ENCODE results near the gene BMP10. TPM values are rescaled to one million over a fixed set of nuclear protein-coding genes. Genes with fewer than 3 reads are reported as not detected.
A peak's percentile ranks its signal among the peaks of the same experiment; 100 is the strongest.

The BMP10 gene
- total RNA-seq, 1 donor from 2014 or later: 0.19 TPM

DNA sequence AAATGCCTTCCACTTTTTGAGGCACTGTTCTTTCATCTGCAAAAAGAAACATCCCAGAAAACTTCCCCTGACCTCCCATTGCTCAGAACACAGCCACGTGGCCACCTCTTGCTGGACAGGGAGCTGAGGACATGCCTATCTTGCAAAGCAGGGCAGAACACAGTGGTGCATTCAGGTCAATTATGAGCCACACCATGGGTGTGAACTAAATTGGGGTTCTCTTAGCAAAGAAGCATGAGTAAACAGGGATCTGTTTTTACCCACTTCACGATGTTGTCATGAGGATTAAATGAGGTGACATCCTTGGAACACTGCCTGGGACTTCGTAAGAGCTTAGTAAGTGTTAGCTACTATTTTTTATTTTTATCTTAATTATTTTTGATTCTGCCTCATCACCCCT, 25.1 kb downstream of the BMP10 start:
- peaks cover 94% of the 10 kb centered on the region for H3K27me3 ChIP-seq (ENCODE audit: low read depth)
- H3K4me1 ChIP-seq: peaks cover 5% of the 10 kb centered on the region
- intact Hi-C loops (cut with micrococcal nuclease): no loop called here
- H3K9me3 ChIP-seq (replicated peaks): no peaks in the 10 kb centered on the region
- no peak overlapping the region for H3K27ac ChIP-seq (replicated peaks)
- H3K4me3 ChIP-seq: no peak overlapping the region
- TF ChIP-seq, protein P1, sequence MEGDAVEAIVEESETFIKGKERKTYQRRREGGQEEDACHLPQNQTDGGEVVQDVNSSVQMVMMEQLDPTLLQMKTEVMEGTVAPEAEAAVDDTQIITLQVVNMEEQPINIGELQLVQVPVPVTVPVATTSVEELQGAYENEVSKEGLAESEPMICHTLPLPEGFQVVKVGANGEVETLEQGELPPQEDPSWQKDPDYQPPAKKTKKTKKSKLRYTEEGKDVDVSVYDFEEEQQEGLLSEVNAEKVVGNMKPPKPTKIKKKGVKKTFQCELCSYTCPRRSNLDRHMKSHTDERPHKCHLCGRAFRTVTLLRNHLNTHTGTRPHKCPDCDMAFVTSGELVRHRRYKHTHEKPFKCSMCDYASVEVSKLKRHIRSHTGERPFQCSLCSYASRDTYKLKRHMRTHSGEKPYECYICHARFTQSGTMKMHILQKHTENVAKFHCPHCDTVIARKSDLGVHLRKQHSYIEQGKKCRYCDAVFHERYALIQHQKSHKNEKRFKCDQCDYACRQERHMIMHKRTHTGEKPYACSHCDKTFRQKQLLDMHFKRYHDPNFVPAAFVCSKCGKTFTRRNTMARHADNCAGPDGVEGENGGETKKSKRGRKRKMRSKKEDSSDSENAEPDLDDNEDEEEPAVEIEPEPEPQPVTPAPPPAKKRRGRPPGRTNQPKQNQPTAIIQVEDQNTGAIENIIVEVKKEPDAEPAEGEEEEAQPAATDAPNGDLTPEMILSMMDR (IDR thresholded peaks at IDR 0.05; ENCODE audit: borderline replicate concordance): no peak
- DNase-seq: no peak
- H3K36me3 ChIP-seq: no peaks in the 10 kb centered on the region

DNA sequence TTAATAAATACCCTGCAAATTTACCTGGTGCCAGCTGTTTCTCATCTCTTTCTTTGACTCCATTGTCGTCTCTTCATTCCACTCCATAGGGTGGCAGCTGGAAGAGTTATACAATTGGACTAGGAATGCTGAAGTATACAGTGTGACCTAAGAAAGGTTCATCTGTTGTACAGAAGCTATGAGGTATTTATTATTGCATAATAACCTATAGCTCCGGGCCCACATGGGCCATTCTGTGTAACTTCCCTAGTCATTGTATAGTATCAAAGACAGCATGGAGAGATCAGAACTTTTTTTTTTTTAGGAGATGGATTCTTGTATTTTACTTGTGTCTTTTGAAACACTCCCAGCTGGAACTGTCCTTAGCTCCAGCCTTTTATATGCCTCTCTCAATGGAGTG, 26.2 kb downstream of the BMP10 start:
- no peak for DNase-seq
- Histone ChIP-seq H3K4me3 (no peak overlapping the region), H3K36me3 (no peaks in the 10 kb centered on the region), H3K4me1 (peaks cover 5% of the 10 kb centered on the region), H3K27me3 (ENCODE audit: low read depth) (peaks cover 84% of the 10 kb centered on the region), H3K27ac (replicated peaks) (no peak overlapping the region), H3K9me3 (replicated peaks) (no peaks in the 10 kb centered on the region)
- TF ChIP-seq, protein P1 (IDR thresholded peaks at IDR 0.05; ENCODE audit: borderline replicate concordance): no peak
- intact Hi-C loops (cut with micrococcal nuclease): no loop called here

DNA sequence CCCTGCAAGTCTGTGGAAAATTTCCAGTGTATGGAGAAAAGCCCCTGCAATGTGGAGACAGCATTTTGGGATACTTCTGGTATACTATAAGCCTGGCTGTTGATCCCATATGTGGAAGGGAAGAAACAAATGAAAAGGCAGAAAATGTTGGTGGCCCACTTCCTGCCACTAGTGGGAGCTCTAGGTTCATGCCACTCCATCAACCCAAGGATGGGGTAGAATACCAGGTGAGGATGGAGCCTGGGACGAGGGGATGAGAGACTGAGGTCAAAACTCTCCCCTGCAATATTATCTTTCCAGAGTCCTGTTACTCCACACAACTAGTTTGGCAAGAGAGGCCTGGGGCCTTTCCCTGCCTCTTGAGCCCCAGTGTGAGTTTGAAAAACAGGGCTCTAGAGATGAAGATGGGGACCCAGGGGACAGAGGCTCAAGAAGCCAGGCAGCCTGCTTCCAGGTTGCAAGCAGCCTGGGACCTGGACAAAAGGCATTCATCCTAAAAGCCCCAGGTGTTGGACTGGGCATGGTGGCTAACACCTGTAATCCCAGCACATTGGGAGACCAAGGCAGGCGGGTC, 31.9 kb downstream of the BMP10 start:
- no peak for DNase-seq
- no peak overlapping the region for H3K27ac ChIP-seq (replicated peaks)
- H3K4me1 ChIP-seq: no peaks in the 10 kb centered on the region
- H3K36me3 ChIP-seq: no peaks in the 10 kb centered on the region
- H3K27me3 ChIP-seq (ENCODE audit: low read depth): peaks cover 31% of the 10 kb centered on the region
- H3K9me3 ChIP-seq (replicated peaks): no peaks in the 10 kb centered on the region
- no peak overlapping the region for H3K4me3 ChIP-seq
- TF ChIP-seq, protein P1 (IDR thresholded peaks at IDR 0.05; ENCODE audit: borderline replicate concordance): peak; percentile 60
- intact Hi-C loops (cut with micrococcal nuclease): loop anchor here (5.0 kb wide), 1 partner anchor 87 kb away; no protein-coding TSS in a partner anchor

DNA sequence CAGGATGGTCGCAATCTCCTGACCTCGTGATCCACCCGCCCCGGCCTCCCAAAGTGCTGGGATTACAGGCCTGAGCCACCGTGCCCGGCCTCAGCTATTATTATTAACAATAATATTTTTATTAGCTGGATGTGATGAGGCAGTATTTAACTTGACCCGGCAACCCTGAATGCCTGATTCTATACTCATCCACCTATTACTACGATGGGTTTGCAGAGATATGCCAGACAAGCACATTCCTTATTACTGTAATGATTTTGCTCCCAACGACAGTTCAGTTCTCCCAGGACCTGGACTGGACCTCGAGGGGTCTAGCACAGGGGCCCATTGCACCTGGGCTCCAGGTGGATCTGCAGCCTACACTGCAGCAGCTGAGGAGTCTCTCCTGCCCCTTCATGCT, 32.6 kb downstream of the BMP10 start:
- TF ChIP-seq, protein P1 (IDR thresholded peaks at IDR 0.05; ENCODE audit: borderline replicate concordance): no peak
- H3K36me3 ChIP-seq: no peaks in the 10 kb centered on the region
- intact Hi-C loops (cut with micrococcal nuclease): loop anchor here (5.0 kb wide), 1 partner anchor 86 kb away; no protein-coding TSS in a partner anchor
- no peak overlapping the region for H3K27ac ChIP-seq (replicated peaks)
- H3K4me3 ChIP-seq: no peak overlapping the region
- peaks cover 24% of the 10 kb centered on the region for H3K27me3 ChIP-seq (ENCODE audit: low read depth)
- H3K4me1 ChIP-seq: no peaks in the 10 kb centered on the region
- no peaks in the 10 kb centered on the region for H3K9me3 ChIP-seq (replicated peaks)
- DNase-seq: no peak

DNA sequence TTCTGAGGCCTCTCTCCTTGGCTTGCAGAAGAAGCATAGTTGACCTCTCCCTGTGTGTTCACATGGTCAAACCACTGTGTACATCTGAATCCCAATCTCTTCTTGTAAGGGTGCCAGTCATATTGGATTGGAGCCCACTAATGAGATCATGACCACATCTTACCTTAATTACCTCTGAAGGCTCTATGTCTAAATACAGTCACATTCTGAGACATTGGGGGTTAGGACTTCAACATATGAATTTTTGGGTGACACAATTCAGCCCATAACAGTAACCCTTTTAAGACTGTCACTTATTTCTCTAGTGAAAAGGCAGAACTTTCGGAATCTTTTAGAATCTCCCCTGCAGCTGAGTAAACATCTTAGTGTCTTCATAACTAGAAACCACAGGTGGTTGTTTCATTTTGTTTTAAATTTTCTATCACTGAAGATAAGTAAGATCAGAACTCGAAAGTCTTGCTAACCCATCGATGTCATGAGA, 33.3 kb downstream of the BMP10 start:
- H3K27me3 ChIP-seq (ENCODE audit: low read depth): peaks cover 16% of the 10 kb centered on the region
- no peak overlapping the region for H3K27ac ChIP-seq (replicated peaks)
- H3K9me3 ChIP-seq (replicated peaks): no peaks in the 10 kb centered on the region
- no peak for DNase-seq
- no peak overlapping the region for H3K4me3 ChIP-seq
- peaks cover 4% of the 10 kb centered on the region for H3K4me1 ChIP-seq
- H3K36me3 ChIP-seq: no peaks in the 10 kb centered on the region
- TF ChIP-seq, protein P1 (IDR thresholded peaks at IDR 0.05; ENCODE audit: borderline replicate concordance): no peak
- intact Hi-C loops (cut with micrococcal nuclease): loop anchor here (5.0 kb wide), 1 partner anchor 86 kb away; no protein-coding TSS in a partner anchor
